A549 (cell line): ENCODE measurements around the gene CLDN4. TPM values are rescaled to one million over a fixed set of nuclear protein-coding genes. Genes with fewer than 3 reads are reported as not detected.

Experiments
- ATAC-seq, 2 experiments: fragments of 200-7000 bp in 1 of 2; fragments of >200 bp in 1 of 2; cut with Nextera tagmentation in 1 of 2; cut with Tn5 transposase in 1 of 2; 3 replicates each; pipeline versions ENCODE4 v1.8.0 to v1.9.1; 2018 to 2020; ENCODE audit warnings: mild to moderate bottlenecking in 1 of 2, moderate library complexity in 1 of 2
- CTCF ChIA-PET: fragments of 300-600 bp; sonication (Branson Sonifier 250); formaldehyde crosslinking; extraction: SDS; loops from one replicate; lab custom pipeline; 2021; ENCODE audit warnings: antibody characterized with exemption, inconsistent platforms; lab: Yijun Ruan, JAX
- POLR2A ChIA-PET: fragments of 350-600 bp; formaldehyde crosslinking; extraction: SDS; loops from one replicate; lab custom pipeline; 2021; ENCODE audit warnings: antibody characterized with exemption, inconsistent platforms; lab: Yijun Ruan, JAX
- DNase-seq, 2 experiments: peaks; one replicate each; pipeline versions ENCODE4 v3.0.0 to v3.0.0-alpha.2; 2011 to 2016; ENCODE audit warnings: low read depth in 1 of 2, low spot score in 1 of 2
- FAIRE-seq: peaks from 2 replicates; lab custom pipeline; 2011; peaks lifted over from hg19 to GRCh38; lab: Jason Lieb, UNC
- H3K27ac ChIP-seq, 2 experiments: fragments of >200 bp; sonication (Bioruptor Twin); formaldehyde crosslinking; 3 replicates each; pipeline ENCODE4 v1.5.1; 2016 to 2017
- H3K4me1 ChIP-seq: fragments of >200 bp; sonication (Bioruptor Twin); formaldehyde crosslinking; 3 replicates; pipeline ENCODE4 v1.6.1; 2016
- H3K4me2 ChIP-seq: fragments of >200 bp; sonication (Bioruptor Twin); formaldehyde crosslinking; 3 replicates; pipeline ENCODE4 v1.6.1; 2016
- H3K4me3 ChIP-seq: fragments of >200 bp; sonication (Bioruptor Twin); formaldehyde crosslinking; 3 replicates; pipeline ENCODE4 v1.5.1; 2016
- H3K9me3 ChIP-seq: fragments of >200 bp; sonication (Bioruptor Twin); formaldehyde crosslinking; 3 replicates; pipeline ENCODE4 v1.6.1; 2016
- BCL3 ChIP-seq: fragments of >200 bp; sonication (Bioruptor Twin); formaldehyde crosslinking; IDR thresholded peaks from 3 replicates; pipeline ENCODE4 v1.6.1; 2016
- BHLHE40 ChIP-seq: IDR thresholded peaks from 2 replicates; pipeline ENCODE4 v1.6.1; 2012; ENCODE audit warnings: low read depth, low read length, inconsistent platforms
- CBX8 ChIP-seq: fragments of 200-600 bp; sonication (generic); IDR thresholded peaks from 2 replicates; pipeline ENCODE4 v1.6.1; 2016
- CHD2 ChIP-seq: fragments of 150-350 bp; IDR thresholded peaks from 2 replicates; pipeline ENCODE4 v1.6.1; 2014; ENCODE audit warnings: low read length; ENCODE audit not compliant: partially characterized antibody
- CHD4 ChIP-seq: fragments of 200-600 bp; sonication (generic); IDR thresholded peaks from 2 replicates; pipeline ENCODE4 v1.6.1; 2016; ENCODE audit warnings: antibody characterized with exemption, mild to moderate bottlenecking, borderline replicate concordance
- EHF ChIP-seq: fragments of 250-450 bp; sonication (Bioruptor Pico); IDR thresholded peaks from 2 replicates; pipeline ENCODE4 v1.5.0; 2020; ENCODE audit warnings: mild to moderate bottlenecking
- EHMT2 ChIP-seq: fragments of 200-600 bp; sonication (generic); IDR thresholded peaks from 2 replicates; pipeline ENCODE4 v1.6.1; 2016; ENCODE audit warnings: antibody characterized with exemption, low read depth, mild to moderate bottlenecking, moderate library complexity
- FOSB ChIP-seq: fragments of 250-450 bp; sonication (Bioruptor Pico); IDR thresholded peaks from 2 replicates; pipeline ENCODE4 v1.5.0; 2020; ENCODE audit warnings: mild to moderate bottlenecking, moderate library complexity
- FOSL2 ChIP-seq, 2 experiments: fragments of 450-650 bp in 1 of 2; fragments of >200 bp in 1 of 2; sonication (Bioruptor Twin) in 1 of 2; formaldehyde crosslinking; IDR thresholded peaks; 2 replicates each; pipeline versions ENCODE4 v1.5.0 to v1.6.1; 2016 to 2020; ENCODE audit warnings: mild to moderate bottlenecking in 1 of 2, moderate library complexity in 1 of 2
- FOXS1 ChIP-seq: fragments of 250-450 bp; sonication (Bioruptor Pico); IDR thresholded peaks from 2 replicates; pipeline ENCODE4 v1.5.0; 2020; ENCODE audit warnings: mild to moderate bottlenecking, moderate library complexity
- GATA3 ChIP-seq: IDR thresholded peaks from 2 replicates; pipeline ENCODE4 v1.6.1; 2012; ENCODE audit warnings: borderline replicate concordance
- HDAC2 ChIP-seq: fragments of 200-600 bp; sonication (generic); IDR thresholded peaks from 2 replicates; pipeline ENCODE4 v1.6.1; 2016
- HES2 ChIP-seq: fragments of >200 bp; sonication (Bioruptor Twin); formaldehyde crosslinking; IDR thresholded peaks from 2 replicates; pipeline ENCODE4 v1.6.1; 2016
- HEYL ChIP-seq: fragments of 250-450 bp; sonication (Bioruptor Pico); IDR thresholded peaks from 2 replicates; pipeline ENCODE4 v1.8.0; 2021; ENCODE audit warnings: mild to moderate bottlenecking, moderate library complexity
- HOXA7 ChIP-seq: fragments of 250-450 bp; sonication (Bioruptor Pico); IDR thresholded peaks from 2 replicates; pipeline ENCODE4 v1.5.0; 2020; ENCODE audit warnings: mild to moderate bottlenecking, moderate library complexity
- HOXB5 ChIP-seq: fragments of 250-450 bp; sonication (Bioruptor Pico); IDR thresholded peaks from 2 replicates; pipeline ENCODE4 v1.5.0; 2020; ENCODE audit warnings: mild to moderate bottlenecking, moderate library complexity
- KDM5A ChIP-seq: fragments of 200-600 bp; sonication (generic); IDR thresholded peaks from 2 replicates; pipeline ENCODE4 v1.6.1; 2016; ENCODE audit warnings: antibody characterized with exemption, mild to moderate bottlenecking
- MAFK ChIP-seq: fragments of 450-650 bp; IDR thresholded peaks from 2 replicates; pipeline ENCODE4 v1.6.1; 2014; ENCODE audit not compliant: partially characterized antibody
- MAZ ChIP-seq: fragments of 150-350 bp; IDR thresholded peaks from 2 replicates; pipeline ENCODE4 v1.6.1; 2014; ENCODE audit warnings: antibody characterized with exemption, low read depth, low read length, borderline replicate concordance
- NPAS2 ChIP-seq: fragments of 250-450 bp; sonication (Bioruptor Pico); IDR thresholded peaks from 2 replicates; pipeline ENCODE4 v1.8.0; 2022; ENCODE audit warnings: mild to moderate bottlenecking, moderate library complexity, borderline replicate concordance
- NR3C1 ChIP-seq: fragments of >200 bp; sonication (Bioruptor Twin); formaldehyde crosslinking; IDR thresholded peaks from 3 replicates; pipeline ENCODE4 v1.6.1; 2017
- PBX3 ChIP-seq: IDR thresholded peaks from 2 replicates; pipeline ENCODE4 v1.6.1; 2012
- RAD21 ChIP-seq, 2 experiments: fragments of >200 bp in 1 of 2; sonication (Bioruptor Twin) in 1 of 2; formaldehyde crosslinking in 1 of 2; IDR thresholded peaks in 1 of 2; conservative IDR thresholded peaks in 1 of 2; 2 replicates in 1 of 2; 3 replicates in 1 of 2; pipeline ENCODE4 v1.6.1; 2012 to 2018; ENCODE audit warnings: inconsistent platforms in 1 of 2
- RARB ChIP-seq: fragments of 250-450 bp; sonication (Bioruptor Pico); IDR thresholded peaks from 2 replicates; pipeline ENCODE4 v1.8.0; 2021; ENCODE audit warnings: mild to moderate bottlenecking, moderate library complexity
- REST ChIP-seq: fragments of 200-600 bp; sonication (generic); IDR thresholded peaks from 2 replicates; pipeline ENCODE4 v1.6.1; 2016; ENCODE audit warnings: antibody characterized with exemption, mild to moderate bottlenecking, moderate library complexity
- RFX5 ChIP-seq: fragments of 450-650 bp; IDR thresholded peaks from 2 replicates; pipeline ENCODE4 v1.7.1; 2014; ENCODE audit warnings: antibody characterized with exemption, mild to moderate bottlenecking, moderate library complexity
- SREBF2 ChIP-seq: fragments of 450-650 bp; IDR thresholded peaks from 2 replicates; pipeline ENCODE4 v1.6.1; 2014; ENCODE audit warnings: mild to moderate bottlenecking, moderate library complexity
- TFCP2L1 ChIP-seq: fragments of 250-450 bp; sonication (Bioruptor Pico); IDR thresholded peaks from 2 replicates; pipeline ENCODE4 v1.5.0; 2021; ENCODE audit warnings: mild to moderate bottlenecking
- TP53 ChIP-seq: fragments of 250-450 bp; sonication (Bioruptor Pico); IDR thresholded peaks from 2 replicates; pipeline ENCODE4 v1.5.0; 2021; ENCODE audit warnings: mild to moderate bottlenecking, moderate library complexity
- USF2 ChIP-seq: fragments of 450-650 bp; IDR thresholded peaks from 2 replicates; pipeline ENCODE4 v1.6.1; 2014; ENCODE audit warnings: antibody characterized with exemption
- ZC3H11A ChIP-seq: fragments of 450-650 bp; IDR thresholded peaks from 2 replicates; pipeline ENCODE4 v1.6.1; 2014; ENCODE audit warnings: antibody characterized with exemption, mild to moderate bottlenecking
- ZNF302 ChIP-seq: fragments of 250-450 bp; sonication (Bioruptor Pico); IDR thresholded peaks from 2 replicates; pipeline ENCODE4 v1.9.0; 2021; ENCODE audit warnings: inconsistent platforms, mild to moderate bottlenecking, moderate library complexity
- ZSCAN20 ChIP-seq: fragments of 250-450 bp; sonication (Bioruptor Pico); IDR thresholded peaks from 2 replicates; pipeline ENCODE4 v1.8.0; 2022; ENCODE audit warnings: mild to moderate bottlenecking, moderate library complexity
- WGBS: methylation state at CpG from one replicate; pipeline ENCODE4 v1.1.6; 2017; ENCODE audit errors: missing lambda C conversion rate; 5-methylcytosine and 5-hydroxymethylcytosine counted together
- polyA plus RNA-seq, 4 experiments: library from polyadenylated mRNA; depleted of rRNA in 3 of 4; stranded (reverse); fragments of >200 nt; fragmentation: RNase III in 1 of 4; extraction: RNeasy Plus Mini Kit Qiagen cat#74134 plus additional on column Dnase treatment in 1 of 4; gene quantifications; 2 replicates in 3 of 4; 3 replicates in 1 of 4; pipeline ENCODE4 v1.2.3, GENCODE V29; 2011 to 2017

CLDN4 gene
- polyA plus RNA-seq, 2 of the 4 experiments (the other 2 are of a cell fraction), result 1.5 to 2.4 TPM

GRCh38 chr7:73856941-73857340 lies 26.1 kb downstream of the CLDN4 start:
- DNase-seq, result no peak
- Histone ChIP-seq H3K4me2 (no peak overlapping the region), H3K9me3 (no peaks in the 10 kb centered on the region), H3K4me3 (no peak overlapping the region), H3K27ac (no peak overlapping the region; a peak in 1 of 6 replicates), H3K4me1 (peaks cover 8% of the 10 kb centered on the region)
- FAIRE-seq, result no peak
- no peak for ATAC-seq
- POLR2A ChIA-PET, result interaction anchor here (1.4 kb wide), 1 partner anchor 118 kb away, joined by 4 read pairs; the partner anchor contains the start of gene ABHD11
- CTCF ChIA-PET, result interaction anchor here (0.6 to 5.4 kb wide), 19 partner anchors 9 to 250 kb away, joined by 3 to 53 read pairs (median 6); partner anchors contain the start of genes ABHD11 and METTL27
- WGBS, result 12% methylated on average over 3 of the region's 3 CpGs
- TF ChIP-seq ZNF302 (CRISPR knock-in tag) (no peak), HEYL (CRISPR knock-in tag) (no peak), EHF (CRISPR knock-in tag) (no peak), FOSL2 (IDR thresholded peaks at IDR 0.05) (no peak), FOSL2 (CRISPR knock-in tag; IDR thresholded peaks at IDR 0.05) (no peak), ZSCAN20 (no peak), HOXB5 (CRISPR knock-in tag) (no peak), PBX3 (no peak), TFCP2L1 (CRISPR knock-in tag) (no peak), NPAS2 (CRISPR knock-in tag) (no peak), RFX5 (no peak), GATA3 (no peak), HES2 (no peak), NR3C1 (no peak), KDM5A (no peak), FOSB (CRISPR knock-in tag) (no peak), ZC3H11A (no peak), CBX8 (no peak), CHD2 (no peak), MAZ (no peak), HDAC2 (no peak)
- TF ChIP-seq, all 56 proteins: peak for 0

- POLR2A ChIA-PET, result no interaction called here
- H3K4me3 ChIP-seq, result no peak overlapping the region
- 0 out of 3 replicates have a peak, but pooled peaks cover 3% of the 10 kb centered on the region for H3K4me1 ChIP-seq
- TF ChIP-seq SREBF2 (no peak), BCL3 (no peak), BHLHE40 (no peak), CHD4 (no peak), REST (no peak), TFCP2L1 (CRISPR knock-in tag) (no peak), HOXA7 (CRISPR knock-in tag) (no peak), FOSL2 (IDR thresholded peaks at IDR 0.05) (no peak), FOSL2 (CRISPR knock-in tag; IDR thresholded peaks at IDR 0.05) (no peak), MAFK (no peak), RAD21 (conservative IDR thresholded peaks at IDR 0.05 in 1 of 2, IDR thresholded peaks at IDR 0.05 in 1 of 2) (no peak), EHMT2 (no peak), RARB (CRISPR knock-in tag) (no peak), USF2 (no peak), TP53 (CRISPR knock-in tag) (no peak), ZNF302 (CRISPR knock-in tag) (no peak), CHD2 (no peak), FOXS1 (CRISPR knock-in tag) (no peak), RFX5 (no peak)
- TF ChIP-seq, all 56 proteins: peak for 0
- H3K27ac ChIP-seq, result no peak overlapping the region
- DNase-seq, result peak in 1 of 2 experiments; percentile 41
- WGBS, result 40% methylated on average over 2 of the region's 2 CpGs
- CTCF ChIA-PET, result interaction anchor here (0.8 to 1.6 kb wide), 4 partner anchors 9 to 252 kb away, joined by 3 to 6 read pairs (median 4); no protein-coding TSS in a partner anchor
- no peaks in the 10 kb centered on the region for H3K9me3 ChIP-seq
- no peak for FAIRE-seq
- ATAC-seq, result 0 out of 6 replicates have a peak, but pooled peaks of 1 of the 2 experiments have one; percentile 14
- no peak overlapping the region for H3K4me2 ChIP-seq
These were observed 28.0 kb downstream of the CLDN4 start for GRCh38 chr7:73858807-73859206.
